ENCODE results near the gene GIPR. TPM values are rescaled to one million over a fixed set of nuclear protein-coding genes. Genes with fewer than 3 reads are reported as not detected.
A peak's percentile ranks its signal among the peaks of the same experiment; 100 is the strongest.
"Not testable (repeated sequence)": the region's sequence is repeated elsewhere in the genome, so short reads cannot be mapped to it uniquely, and the experiment has no call there.

GIPR gene
- total RNA-seq, 1 experiment from 2014 or later, result not detected

- H3K9me3 Mint-ChIP-seq (ENCODE audit: unreplicated experiment), result no peaks in the 10 kb centered on the region
- H3K4me3 Mint-ChIP-seq (ENCODE audit: unreplicated experiment), result peak overlapping the region; percentile 98
Observed at GRCh38 chr19:45716359-45717130, 48.5 kb downstream of the GIPR start.

GRCh38 chr19:45717131-45717982, 49.3 kb downstream of the GIPR start:
- peaks cover 18% of the 10 kb centered on the region for H3K4me1 Mint-ChIP-seq (ENCODE audit: insufficient read depth, unreplicated experiment)
- intact Hi-C loops (cut with micrococcal nuclease), result loop anchor here (1.0 kb wide), 2 partner anchors 32 to 50 kb away; no protein-coding TSS in a partner anchor
- no TSS peak for BruUV-seq (replicated peaks)
- H3K4me3 Mint-ChIP-seq (ENCODE audit: unreplicated experiment), result peak overlapping the region; percentile 98
- peak; percentile 100 for DNase-seq (ENCODE audit: unreplicated experiment)
- TF ChIP-seq CTCF (IDR thresholded peaks at IDR 0.05; ENCODE audit: unreplicated experiment), result no peak
- no peaks in the 10 kb centered on the region for H3K27me3 Mint-ChIP-seq (ENCODE audit: insufficient read depth, unreplicated experiment)
- H3K36me3 Mint-ChIP-seq (ENCODE audit: insufficient read depth, unreplicated experiment), result peaks cover 25% of the 10 kb centered on the region
- no peaks in the 10 kb centered on the region for H3K9me3 Mint-ChIP-seq (ENCODE audit: unreplicated experiment)
- POLR2A ChIA-PET, result interaction anchor here (0.5 to 6.7 kb wide), 36 partner anchors 9 to 1052 kb away, joined by 3 to 152 read pairs (median 4); partner anchors contain the start of genes DMPK, DMWD, FBXO46 and IRF2BP1
- CTCF ChIA-PET, result interaction anchor here (0.6 to 3.6 kb wide), 12 partner anchors 10 to 316 kb away, joined by 3 to 19 read pairs (median 4); partner anchors contain the start of genes FBXO46, QPCTL, SIX5 and SNRPD2
- peak overlapping the region; percentile 97 for H3K27ac Mint-ChIP-seq (ENCODE audit: low read depth, unreplicated experiment)

More at GRCh38 chr19:45716359-45717130, 48.5 kb downstream of the GIPR start:
- intact Hi-C loops (cut with micrococcal nuclease), result loop anchor here (1.0 kb wide), 2 partner anchors 33 to 51 kb away; no protein-coding TSS in a partner anchor
- Mint-ChIP-seq H3K27me3 (ENCODE audit: insufficient read depth, unreplicated experiment) (no peaks in the 10 kb centered on the region), H3K36me3 (ENCODE audit: insufficient read depth, unreplicated experiment) (peaks cover 26% of the 10 kb centered on the region), H3K27ac (ENCODE audit: low read depth, unreplicated experiment) (peak overlapping the region; percentile 97), H3K4me1 (ENCODE audit: insufficient read depth, unreplicated experiment) (peaks cover 18% of the 10 kb centered on the region)
- TSS peak; percentile 46 for BruUV-seq (replicated peaks)
- POLR2A ChIA-PET, result interaction anchor here (0.5 to 6.7 kb wide), 31 partner anchors 8 to 757 kb away, joined by 3 to 152 read pairs (median 5); partner anchors contain the start of genes DMPK, DMWD, FBXO46 and MEIOSIN
- CTCF ChIA-PET, result interaction anchor here (0.6 to 3.6 kb wide), 8 partner anchors 14 to 315 kb away, joined by 3 to 19 read pairs (median 5); partner anchors contain the start of genes FBXO46, QPCTL, SIX5 and SNRPD2
- DNase-seq (ENCODE audit: unreplicated experiment), result peak; percentile 57
- no peak for TF ChIP-seq CTCF (IDR thresholded peaks at IDR 0.05; ENCODE audit: unreplicated experiment)

- Mint-ChIP-seq H3K4me3 (ENCODE audit: unreplicated experiment) (peak overlapping the region; percentile 98), H3K27me3 (ENCODE audit: insufficient read depth, unreplicated experiment) (no peaks in the 10 kb centered on the region), H3K4me1 (ENCODE audit: insufficient read depth, unreplicated experiment) (peaks cover 18% of the 10 kb centered on the region), H3K27ac (ENCODE audit: low read depth, unreplicated experiment) (peak overlapping the region; percentile 97), H3K36me3 (ENCODE audit: insufficient read depth, unreplicated experiment) (peaks cover 25% of the 10 kb centered on the region), H3K9me3 (ENCODE audit: unreplicated experiment) (no peaks in the 10 kb centered on the region)
- ChIA-PET POLR2A (interaction anchor here (0.6 to 6.7 kb wide), 19 partner anchors 9 to 1087 kb away, joined by 3 to 152 read pairs (median 6); partner anchors contain the start of genes DMPK, DMWD, FBXO46 and IRF2BP1), CTCF (interaction anchor here (0.6 to 3.6 kb wide), 7 partner anchors 9 to 81 kb away, joined by 3 to 19 read pairs (median 4); partner anchors contain the start of genes FBXO46, QPCTL and SNRPD2)
- DNase-seq (ENCODE audit: unreplicated experiment), result no peak
- intact Hi-C loops (cut with micrococcal nuclease), result loop anchor here (1.0 kb wide), 2 partner anchors 31 to 49 kb away; no protein-coding TSS in a partner anchor
- BruUV-seq (replicated peaks), result TSS peak; percentile 89
- no peak for TF ChIP-seq CTCF (IDR thresholded peaks at IDR 0.05; ENCODE audit: unreplicated experiment)
Observed at GRCh38 chr19:45717983-45718650, 50.1 kb downstream of the GIPR start.

GRCh38 chr19:45720065-45720464, 52.0 kb downstream of the GIPR start:
- H3K27me3 Mint-ChIP-seq (ENCODE audit: insufficient read depth, unreplicated experiment); H3K4me3 Mint-ChIP-seq (ENCODE audit: unreplicated experiment); BruUV-seq (replicated peaks); H3K27ac Mint-ChIP-seq (ENCODE audit: low read depth, unreplicated experiment); DNase-seq (ENCODE audit: unreplicated experiment); intact Hi-C loops (cut with micrococcal nuclease); H3K9me3 Mint-ChIP-seq (ENCODE audit: unreplicated experiment): not testable (repeated sequence)
- Mint-ChIP-seq H3K4me1 (ENCODE audit: insufficient read depth, unreplicated experiment) (peaks cover 23% of the 10 kb centered on the region), H3K36me3 (ENCODE audit: insufficient read depth, unreplicated experiment) (peaks cover 37% of the 10 kb centered on the region)
- CTCF ChIA-PET, result interaction anchor here (1.0 kb wide), 1 partner anchor 21 kb away, joined by 4 read pairs; no protein-coding TSS in a partner anchor
- POLR2A ChIA-PET, result interaction anchor here (1.0 to 2.2 kb wide), 4 partner anchors 10 to 52 kb away, joined by 3 to 8 read pairs (median 4); partner anchors contain the start of genes FBXO46, SIX5 and SNRPD2

- H3K4me3 Mint-ChIP-seq (ENCODE audit: unreplicated experiment); DNase-seq (ENCODE audit: unreplicated experiment): not testable (repeated sequence)
Observed at GRCh38 chr19:45728683-45729082, 60.7 kb downstream of the GIPR start.

More at GRCh38 chr19:45728683-45729082, 60.7 kb downstream of the GIPR start:
- H3K27me3 Mint-ChIP-seq (ENCODE audit: insufficient read depth, unreplicated experiment); H3K9me3 Mint-ChIP-seq (ENCODE audit: unreplicated experiment); intact Hi-C loops (cut with micrococcal nuclease); BruUV-seq (replicated peaks); H3K27ac Mint-ChIP-seq (ENCODE audit: low read depth, unreplicated experiment): not testable (repeated sequence)
- CTCF ChIA-PET, result interaction anchor here (2.3 kb wide), 1 partner anchor 41 kb away, joined by 12 read pairs; the partner anchor contains the start of gene SIX5
- Mint-ChIP-seq H3K36me3 (ENCODE audit: insufficient read depth, unreplicated experiment) (peaks cover 25% of the 10 kb centered on the region), H3K4me1 (ENCODE audit: insufficient read depth, unreplicated experiment) (peaks cover 18% of the 10 kb centered on the region)
- POLR2A ChIA-PET, result interaction anchor here (0.6 to 3.6 kb wide), 3 partner anchors 11 to 143 kb away, joined by 3 to 89 read pairs (median 11); partner anchors contain the start of gene SIX5
